ENCODE measurements around the gene GPR78.

Gene GPR78

GRCh38 chr4:8601086-8601485 lies 20.9 kb downstream of the GPR78 start:
- no peak for DNase-seq

GRCh38 chr4:8601556-8601955 lies 21.4 kb downstream of the GPR78 start:
- no peak for DNase-seq

- DNase-seq, result no peak
These were observed 22.7 kb downstream of the GPR78 start for GRCh38 chr4:8602686-8603430.

GRCh38 chr4:8603931-8604330 lies 23.7 kb downstream of the GPR78 start:
- DNase-seq, result no peak

- DNase-seq, result no peak
These were observed 25.1 kb downstream of the GPR78 start for GRCh38 chr4:8605289-8605688.

GRCh38 chr4:8606476-8606875 lies 26.3 kb downstream of the GPR78 start:
- DNase-seq, result no peak

GRCh38 chr4:8606966-8607365 lies 26.8 kb downstream of the GPR78 start:
- no peak for DNase-seq

GRCh38 chr4:8607603-8608481 lies 27.6 kb downstream of the GPR78 start:
- DNase-seq, result no peak

- DNase-seq, result no peak
These were observed 28.7 kb downstream of the GPR78 start for GRCh38 chr4:8608714-8609391.

- DNase-seq, result no peak
These were observed 29.2 kb downstream of the GPR78 start for GRCh38 chr4:8609406-8609805.

- no peak for DNase-seq
These were observed 29.7 kb downstream of the GPR78 start for GRCh38 chr4:8609824-8610350.

- DNase-seq, result no peak
These were observed 30.8 kb downstream of the GPR78 start for GRCh38 chr4:8610858-8611616.

GRCh38 chr4:8612646-8613045 lies 32.5 kb downstream of the GPR78 start:
- DNase-seq, result no peak

GRCh38 chr4:8613421-8614364 lies 33.5 kb downstream of the GPR78 start:
- no peak for DNase-seq

GRCh38 chr4:8614365-8615193 lies 34.4 kb downstream of the GPR78 start:
- DNase-seq, result no peak

GRCh38 chr4:8615366-8615765 lies 35.2 kb downstream of the GPR78 start:
- no peak for DNase-seq

- DNase-seq, result no peak
These were observed 36.0 kb downstream of the GPR78 start for GRCh38 chr4:8615921-8616787.

GRCh38 chr4:8616831-8617230 lies 36.6 kb downstream of the GPR78 start:
- DNase-seq, result no peak

- DNase-seq, result no peak
These were observed 37.4 kb downstream of the GPR78 start for GRCh38 chr4:8617486-8618040.

Measured in NCI-H1436 treated with DMSO at 0.1 percent for 48 hours (cell line).